ENCODE data around the gene DDB1.
A peak's percentile ranks its signal among the peaks of the same experiment; 100 is the strongest.

DNA sequence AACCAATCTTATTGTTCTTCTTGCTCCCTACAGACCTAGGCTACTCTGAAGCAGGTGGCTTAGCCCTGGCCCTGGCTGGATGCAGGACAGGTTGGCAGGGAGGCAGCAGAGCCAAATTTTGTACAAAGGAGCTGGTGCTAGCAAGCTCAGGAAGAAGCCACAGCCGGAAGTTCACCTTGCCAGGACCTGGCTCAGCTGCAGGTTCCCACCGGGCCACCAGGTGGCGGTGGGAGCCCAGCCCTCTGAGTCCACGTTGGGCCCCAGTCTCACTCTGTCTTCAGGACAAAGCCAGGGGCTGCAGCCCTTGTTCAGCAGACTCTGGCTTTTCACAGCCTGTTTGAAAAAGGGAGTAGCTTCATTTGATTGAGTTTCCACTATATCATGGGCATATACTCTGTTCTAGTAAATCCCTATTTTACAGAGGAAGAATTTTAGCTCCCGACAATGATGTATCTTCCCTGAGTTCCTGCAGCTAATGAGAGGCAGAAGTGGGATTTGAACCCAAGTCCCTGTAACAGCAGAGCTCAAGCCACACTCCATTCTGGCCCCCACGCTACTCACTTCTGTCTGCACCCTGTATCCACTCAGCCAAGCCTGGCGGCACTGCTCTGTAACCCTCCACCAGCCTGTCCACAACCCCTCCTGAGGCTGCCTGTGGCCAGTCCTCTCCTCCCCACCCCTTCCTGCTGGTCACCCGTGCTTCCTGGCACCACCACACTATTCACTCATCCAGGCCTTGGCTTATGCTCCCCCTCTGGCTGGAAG lies 3.4 kb upstream of the DDB1 start:
- TF ChIP-seq, protein P1, sequence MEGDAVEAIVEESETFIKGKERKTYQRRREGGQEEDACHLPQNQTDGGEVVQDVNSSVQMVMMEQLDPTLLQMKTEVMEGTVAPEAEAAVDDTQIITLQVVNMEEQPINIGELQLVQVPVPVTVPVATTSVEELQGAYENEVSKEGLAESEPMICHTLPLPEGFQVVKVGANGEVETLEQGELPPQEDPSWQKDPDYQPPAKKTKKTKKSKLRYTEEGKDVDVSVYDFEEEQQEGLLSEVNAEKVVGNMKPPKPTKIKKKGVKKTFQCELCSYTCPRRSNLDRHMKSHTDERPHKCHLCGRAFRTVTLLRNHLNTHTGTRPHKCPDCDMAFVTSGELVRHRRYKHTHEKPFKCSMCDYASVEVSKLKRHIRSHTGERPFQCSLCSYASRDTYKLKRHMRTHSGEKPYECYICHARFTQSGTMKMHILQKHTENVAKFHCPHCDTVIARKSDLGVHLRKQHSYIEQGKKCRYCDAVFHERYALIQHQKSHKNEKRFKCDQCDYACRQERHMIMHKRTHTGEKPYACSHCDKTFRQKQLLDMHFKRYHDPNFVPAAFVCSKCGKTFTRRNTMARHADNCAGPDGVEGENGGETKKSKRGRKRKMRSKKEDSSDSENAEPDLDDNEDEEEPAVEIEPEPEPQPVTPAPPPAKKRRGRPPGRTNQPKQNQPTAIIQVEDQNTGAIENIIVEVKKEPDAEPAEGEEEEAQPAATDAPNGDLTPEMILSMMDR (IDR thresholded peaks at IDR 0.05; ENCODE audit: poor library complexity), result peak; percentile 94
- TF ChIP-seq EZH2 (IDR thresholded peaks at IDR 0.05; ENCODE audit: borderline replicate concordance), result no peak
- no peak for TF ChIP-seq EZH2phosphoT487 (IDR thresholded peaks at IDR 0.05; ENCODE audit: low read depth, severe bottlenecking, unreplicated experiment)

Measured in hepatocyte (in vitro differentiated cells).